HG02798 (cell line): ENCODE data around the gene MAN1A1.
A peak's percentile ranks its signal among the peaks of the same experiment; 100 is the strongest.

Source experiments
- ATAC-seq: cut with Tn5 transposase; IDR thresholded peaks from one replicate; pipeline ENCODE4 v1.9.1; 2021; ENCODE audit warnings: mild to moderate bottlenecking; ENCODE audit not compliant: unreplicated experiment, poor library complexity

The MAN1A1 gene

DNA sequence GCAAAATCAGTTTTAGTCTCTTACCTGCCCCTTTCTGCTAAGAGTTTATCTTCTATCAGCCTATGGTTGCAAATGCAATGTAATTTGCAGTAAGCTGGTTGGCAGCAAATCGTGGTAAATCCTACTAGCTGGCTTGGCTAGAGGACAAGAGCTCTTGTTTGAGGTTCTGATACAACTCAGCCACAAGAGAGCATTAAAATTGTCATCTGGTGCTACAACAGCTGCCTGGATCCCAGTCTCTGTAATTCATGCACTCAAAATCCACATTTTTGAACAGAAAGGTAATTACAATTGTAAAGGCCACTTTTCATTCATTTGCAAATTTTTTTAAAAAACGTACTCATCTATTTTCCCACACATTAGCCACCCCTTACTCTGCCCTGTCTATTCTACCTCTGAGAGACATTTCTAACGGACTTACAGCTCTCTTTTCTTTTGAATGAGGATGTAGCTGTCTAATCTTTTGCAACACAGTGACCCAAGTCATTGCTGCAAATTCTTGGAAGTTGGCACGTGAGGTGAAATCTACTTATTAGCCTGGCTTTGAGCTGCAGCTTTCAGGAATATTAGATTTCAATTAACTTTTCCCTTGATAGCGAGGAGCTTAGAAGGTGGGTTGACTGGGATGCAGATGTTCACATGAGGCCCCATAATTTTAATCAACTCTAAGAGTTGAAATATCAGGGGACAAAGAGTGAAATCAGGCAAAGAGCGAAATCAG is 217.1 kb downstream of the MAN1A1 start:
- ATAC-seq: no peak

DNA sequence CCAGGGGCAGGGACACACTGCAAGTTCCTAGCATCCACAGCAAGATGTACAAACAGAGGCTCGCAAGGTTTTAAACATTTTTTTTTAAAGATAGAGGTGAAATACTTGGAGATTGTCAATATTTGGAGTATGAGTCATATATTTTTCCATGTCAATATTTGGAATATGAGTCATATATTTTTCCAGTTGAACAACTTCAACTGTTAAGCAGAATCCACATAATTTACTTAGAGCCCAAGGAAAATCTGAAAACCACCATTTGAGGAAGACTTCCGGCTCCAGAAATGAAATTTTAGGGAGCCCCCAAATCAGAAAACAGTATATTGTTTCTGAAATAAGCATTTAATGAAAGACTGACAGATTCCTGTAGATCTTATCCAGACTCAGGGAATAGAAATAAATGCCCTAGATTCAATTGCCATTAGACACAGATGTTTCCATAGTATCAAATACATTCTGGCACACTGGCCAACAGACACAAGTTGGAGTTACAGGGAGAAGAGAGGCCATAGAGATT is 219.5 kb downstream of the MAN1A1 start:
- no peak for ATAC-seq

DNA sequence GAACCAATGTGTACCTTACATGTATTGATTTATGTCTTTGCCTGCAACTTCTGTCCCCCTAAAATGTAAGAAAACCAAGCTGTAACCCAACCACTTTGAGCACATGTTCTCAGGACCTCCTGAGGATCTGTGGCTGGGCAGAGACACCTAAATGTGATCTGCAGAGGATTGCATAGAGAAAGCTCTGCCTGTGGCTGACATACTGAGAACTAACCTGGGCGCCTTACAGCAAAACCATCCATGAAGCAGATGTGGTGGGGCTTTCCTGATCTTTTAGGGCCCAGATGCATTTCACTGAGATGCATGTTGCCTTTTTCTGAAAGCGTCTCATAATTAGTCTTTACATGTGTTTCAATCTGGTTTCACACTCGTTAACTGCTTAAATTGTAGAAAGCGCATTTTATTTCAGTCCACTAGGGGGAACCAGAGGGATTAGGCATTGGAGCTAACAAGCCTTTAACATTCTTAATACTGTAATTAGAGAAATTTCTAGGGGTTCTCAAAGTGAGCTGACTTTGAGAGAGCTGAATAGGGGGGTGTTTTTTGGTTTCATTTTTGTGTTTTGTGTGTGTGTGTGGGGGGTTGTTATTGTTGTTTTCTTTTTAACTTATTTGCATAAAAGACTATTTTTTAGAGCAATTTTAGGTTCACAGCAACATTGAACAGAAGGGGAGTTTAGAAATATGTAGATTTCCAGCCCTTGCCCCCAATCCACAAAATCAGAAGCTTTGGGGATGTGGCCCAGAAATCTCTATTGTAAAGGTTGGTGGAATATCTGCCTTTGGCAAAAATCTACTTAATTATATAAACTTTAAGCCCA is 220.2 kb downstream of the MAN1A1 start:
- peak; percentile 86 for ATAC-seq

DNA sequence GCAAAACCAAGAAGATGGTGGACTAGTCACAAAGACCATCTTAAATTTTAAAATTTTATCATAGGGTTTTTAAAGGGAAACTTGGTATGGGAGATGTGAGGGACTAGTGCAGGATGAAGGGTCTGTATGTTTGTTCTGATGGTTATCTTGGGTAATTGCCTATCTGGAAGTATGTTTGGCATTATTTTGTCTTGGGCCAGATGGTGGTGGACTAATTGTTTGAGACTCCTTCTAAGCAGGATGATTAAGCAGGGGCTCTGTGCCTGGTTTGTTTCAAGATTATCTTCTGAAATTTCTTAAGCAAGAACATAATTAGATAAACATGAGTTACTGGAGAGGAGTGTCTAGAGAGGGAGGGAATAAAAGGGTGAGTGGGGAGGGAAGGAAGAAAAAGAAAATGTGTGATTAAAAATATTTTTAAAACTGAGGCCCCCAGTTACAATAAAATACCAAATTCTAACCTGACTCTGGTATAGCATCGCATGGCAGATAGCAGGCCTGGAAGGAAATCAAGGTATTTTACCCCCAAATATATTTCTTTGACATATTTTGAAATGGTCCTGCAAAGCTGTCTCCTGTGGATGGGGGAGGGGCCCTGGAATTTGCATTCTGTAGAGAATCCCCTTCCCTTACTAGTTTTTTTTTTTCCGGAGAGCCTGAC is 221.2 kb downstream of the MAN1A1 start:
- ATAC-seq: no peak

DNA sequence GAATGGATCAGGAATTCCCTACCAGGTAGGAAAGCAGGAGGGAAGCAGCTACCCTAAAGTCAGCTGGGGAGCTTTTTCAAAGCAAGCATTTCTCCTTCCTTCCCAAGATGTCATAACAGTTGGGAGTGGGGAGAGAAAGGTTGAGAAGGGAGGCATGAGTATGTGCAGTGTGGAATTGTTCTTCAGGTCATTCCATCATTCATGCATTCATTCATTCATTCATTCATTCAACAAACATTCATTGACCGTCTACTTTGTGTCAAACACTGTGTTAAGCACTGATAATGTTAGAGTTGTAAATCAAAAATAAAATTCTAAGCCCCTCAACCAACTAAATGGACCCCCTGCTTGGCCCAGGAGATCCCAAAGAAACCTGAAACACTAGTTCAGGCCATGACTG is 221.9 kb downstream of the MAN1A1 start:
- no peak for ATAC-seq
